ENCODE measurements around the gene MAP3K2. TPM values are rescaled to one million over a fixed set of nuclear protein-coding genes. Genes with fewer than 3 reads are reported as not detected.

The MAP3K2 gene
- total and polyA plus RNA-seq, 10 of the 15 experiments (the other 5 are each of a cell fraction or from before 2014, with no cell fraction given): 2.7 to 39.6 (median 16.1) TPM

GRCh38 chr2:127261804-127262406, 125.9 kb downstream of the MAP3K2 start (continued):
- TF ChIP-seq, protein P1, sequence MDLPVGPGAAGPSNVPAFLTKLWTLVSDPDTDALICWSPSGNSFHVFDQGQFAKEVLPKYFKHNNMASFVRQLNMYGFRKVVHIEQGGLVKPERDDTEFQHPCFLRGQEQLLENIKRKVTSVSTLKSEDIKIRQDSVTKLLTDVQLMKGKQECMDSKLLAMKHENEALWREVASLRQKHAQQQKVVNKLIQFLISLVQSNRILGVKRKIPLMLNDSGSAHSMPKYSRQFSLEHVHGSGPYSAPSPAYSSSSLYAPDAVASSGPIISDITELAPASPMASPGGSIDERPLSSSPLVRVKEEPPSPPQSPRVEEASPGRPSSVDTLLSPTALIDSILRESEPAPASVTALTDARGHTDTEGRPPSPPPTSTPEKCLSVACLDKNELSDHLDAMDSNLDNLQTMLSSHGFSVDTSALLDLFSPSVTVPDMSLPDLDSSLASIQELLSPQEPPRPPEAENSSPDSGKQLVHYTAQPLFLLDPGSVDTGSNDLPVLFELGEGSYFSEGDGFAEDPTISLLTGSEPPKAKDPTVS (IDR thresholded peaks at IDR 0.05; ENCODE audit: low read depth, low read length): no peak
- TF ChIP-seq CTCF (IDR thresholded peaks at IDR 0.05 in 2 of 3, conservative IDR thresholded peaks at IDR 0.05 in 1 of 3; ENCODE audit: control insufficient read depth in 2 of 3, extremely low read depth in 1 of 3, insufficient read depth in 1 of 3, low read depth in 3 of 3, low read length in 3 of 3) (no peak), EP300 (IDR thresholded peaks at IDR 0.05; ENCODE audit: borderline replicate concordance in 1 of 2, control insufficient read depth in 1 of 2, low read depth in 2 of 2, low read length in 2 of 2) (no peak), SIX5 (IDR thresholded peaks at IDR 0.05; ENCODE audit: low read depth, low read length, severe bottlenecking) (no peak), SMAD5 (IDR thresholded peaks at IDR 0.05; ENCODE audit: low read depth) (no peak)

GRCh38 chr2:127259355-127259754, 128.4 kb downstream of the MAP3K2 start:
- in situ Hi-C loops (cut with MboI) (no loop called here), intact Hi-C loops (cut with micrococcal nuclease; ENCODE audit: unreplicated experiment) (no loop called here)
- Histone ChIP-seq H3K4me2 (ENCODE audit: control insufficient read depth, insufficient read depth) (no peak overlapping the region), H2AFZ (ENCODE audit: control insufficient read depth, low read depth, low read length) (no peak overlapping the region), H3K27ac (ENCODE audit: control insufficient read depth, insufficient read depth) (no peak overlapping the region), H3K36me3 (ENCODE audit: control insufficient read depth in 2 of 2, insufficient read depth in 2 of 2, low read length in 1 of 2) (peaks cover 17 to 31% of the 10 kb centered on the region in 2 experiments), H3K9me3 (replicated peaks; ENCODE audit: control insufficient read depth, insufficient read depth, low read length) (no peaks in the 10 kb centered on the region), H3K79me2 (ENCODE audit: control insufficient read depth, insufficient read depth, low read length) (no peaks in the 10 kb centered on the region), H3K9ac (ENCODE audit: control insufficient read depth, insufficient read depth, low read length) (no peak overlapping the region), H4K20me1 (ENCODE audit: control insufficient read depth, insufficient read depth) (no peaks in the 10 kb centered on the region), H3K4me1 (ENCODE audit: control insufficient read depth, insufficient read depth, low read length) (no peaks in the 10 kb centered on the region), H3K4me3 (no peak overlapping the region), H3K27me3 (replicated peaks in 1 of 2; ENCODE audit: control insufficient read depth in 2 of 2, insufficient read depth in 2 of 2, low read length in 1 of 2) (no peaks in the 10 kb centered on the region)
- WGBS (ENCODE audit: insufficient coverage, insufficient replicate concordance, low lambda C conversion rate, missing lambda C conversion rate): 97% methylated on average over 5 of the region's 5 CpGs
- ATAC-seq (no peak), FAIRE-seq (no peak), DNase-seq (ENCODE audit: low read depth, low spot score) (no peak)
- ChIA-PET POLR2A (no interaction called here), CTCF (no interaction called here), RAD21 (ENCODE audit: unreplicated experiment) (no interaction called here), SMC1A (ENCODE audit: uncharacterized antibody, unreplicated experiment) (no interaction called here)
- BruUV-seq (replicated peaks): no TSS peak
- TF ChIP-seq STAT3 (IDR thresholded peaks at IDR 0.05; ENCODE audit: low read depth, low read length): no peak
- no peak for TF ChIP-seq ATF2 (IDR thresholded peaks at IDR 0.05; ENCODE audit: low read length)
- no peak for TF ChIP-seq FOXM1 (IDR thresholded peaks at IDR 0.05; ENCODE audit: low read depth, low read length)
- TF ChIP-seq NR2C1 (IDR thresholded peaks at IDR 0.05): no peak
- TF ChIP-seq, protein P2, sequence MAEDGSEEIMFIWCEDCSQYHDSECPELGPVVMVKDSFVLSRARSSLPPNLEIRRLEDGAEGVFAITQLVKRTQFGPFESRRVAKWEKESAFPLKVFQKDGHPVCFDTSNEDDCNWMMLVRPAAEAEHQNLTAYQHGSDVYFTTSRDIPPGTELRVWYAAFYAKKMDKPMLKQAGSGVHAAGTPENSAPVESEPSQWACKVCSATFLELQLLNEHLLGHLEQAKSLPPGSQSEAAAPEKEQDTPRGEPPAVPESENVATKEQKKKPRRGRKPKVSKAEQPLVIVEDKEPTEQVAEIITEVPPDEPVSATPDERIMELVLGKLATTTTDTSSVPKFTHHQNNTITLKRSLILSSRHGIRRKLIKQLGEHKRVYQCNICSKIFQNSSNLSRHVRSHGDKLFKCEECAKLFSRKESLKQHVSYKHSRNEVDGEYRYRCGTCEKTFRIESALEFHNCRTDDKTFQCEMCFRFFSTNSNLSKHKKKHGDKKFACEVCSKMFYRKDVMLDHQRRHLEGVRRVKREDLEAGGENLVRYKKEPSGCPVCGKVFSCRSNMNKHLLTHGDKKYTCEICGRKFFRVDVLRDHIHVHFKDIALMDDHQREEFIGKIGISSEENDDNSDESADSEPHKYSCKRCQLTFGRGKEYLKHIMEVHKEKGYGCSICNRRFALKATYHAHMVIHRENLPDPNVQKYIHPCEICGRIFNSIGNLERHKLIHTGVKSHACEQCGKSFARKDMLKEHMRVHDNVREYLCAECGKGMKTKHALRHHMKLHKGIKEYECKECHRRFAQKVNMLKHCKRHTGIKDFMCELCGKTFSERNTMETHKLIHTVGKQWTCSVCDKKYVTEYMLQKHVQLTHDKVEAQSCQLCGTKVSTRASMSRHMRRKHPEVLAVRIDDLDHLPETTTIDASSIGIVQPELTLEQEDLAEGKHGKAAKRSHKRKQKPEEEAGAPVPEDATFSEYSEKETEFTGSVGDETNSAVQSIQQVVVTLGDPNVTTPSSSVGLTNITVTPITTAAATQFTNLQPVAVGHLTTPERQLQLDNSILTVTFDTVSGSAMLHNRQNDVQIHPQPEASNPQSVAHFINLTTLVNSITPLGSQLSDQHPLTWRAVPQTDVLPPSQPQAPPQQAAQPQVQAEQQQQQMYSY (CRISPR knock-in tag; IDR thresholded peaks at IDR 0.05): no peak
- TF ChIP-seq SREBF1 (IDR thresholded peaks at IDR 0.05; ENCODE audit: low read length): no peak
- no peak for TF ChIP-seq STAT1 (conservative IDR thresholded peaks at IDR 0.05)
- TF ChIP-seq JUND (IDR thresholded peaks at IDR 0.05; ENCODE audit: low read depth, low read length): no peak
- no peak for TF ChIP-seq NRF1 (conservative IDR thresholded peaks at IDR 0.05; ENCODE audit: low read depth, low read length)
